Measurements from ENCODE around the gene FMNL3. TPM values are rescaled to one million over a fixed set of nuclear protein-coding genes. Genes with fewer than 3 reads are reported as not detected.

FMNL3 gene
- total RNA-seq, 6 experiments from 2014 or later = 2.1 to 4.9 (median 2.9) TPM

DNA sequence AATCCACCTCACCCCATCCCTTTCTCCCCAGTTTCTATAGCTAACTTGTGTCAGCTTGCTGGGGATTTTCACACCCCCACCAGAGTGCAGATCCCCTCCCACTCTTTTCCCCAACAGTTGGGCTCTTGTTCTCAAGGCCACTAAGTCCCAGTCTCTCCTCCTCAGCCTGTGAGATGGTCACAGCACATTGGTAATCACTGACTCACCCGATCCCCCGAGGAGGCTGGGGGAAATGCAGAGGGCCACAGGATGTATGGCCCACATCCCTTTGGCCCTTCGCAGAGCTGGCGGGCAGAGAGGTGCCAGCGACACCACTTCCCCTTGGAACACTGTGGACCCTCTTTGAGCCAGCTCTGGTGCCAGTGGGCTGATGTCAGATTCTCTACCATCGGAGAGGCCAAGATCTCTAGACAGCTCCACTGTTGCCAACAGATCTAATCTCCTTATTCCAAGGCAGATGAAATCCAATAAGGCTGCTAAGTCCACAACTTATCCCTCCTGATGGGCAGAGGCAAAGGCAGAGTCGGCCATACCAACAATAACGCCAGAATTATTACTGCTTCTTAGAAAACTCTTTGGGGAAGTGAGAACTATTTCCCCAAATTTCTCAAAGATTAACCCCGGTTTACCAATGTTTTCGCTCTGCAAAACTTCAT, 1.6 kb downstream of the FMNL3 start:
- intact Hi-C loops (cut with DNase I) = loop anchor here (5.0 kb wide), 1 partner anchor 63 kb away; no protein-coding TSS in a partner anchor
- H3K36me3 ChIP-seq = no peaks in the 10 kb centered on the region
- peak in 1 of 4 donors; percentile 3 for ATAC-seq
- WGBS (ENCODE audit: insufficient coverage, low coverage, low lambda C conversion rate, missing lambda C conversion rate) = 40% methylated on average over 6 of the region's 10 CpGs
- H3K9me3 ChIP-seq = no peaks in the 10 kb centered on the region
- TF ChIP-seq, protein P1, sequence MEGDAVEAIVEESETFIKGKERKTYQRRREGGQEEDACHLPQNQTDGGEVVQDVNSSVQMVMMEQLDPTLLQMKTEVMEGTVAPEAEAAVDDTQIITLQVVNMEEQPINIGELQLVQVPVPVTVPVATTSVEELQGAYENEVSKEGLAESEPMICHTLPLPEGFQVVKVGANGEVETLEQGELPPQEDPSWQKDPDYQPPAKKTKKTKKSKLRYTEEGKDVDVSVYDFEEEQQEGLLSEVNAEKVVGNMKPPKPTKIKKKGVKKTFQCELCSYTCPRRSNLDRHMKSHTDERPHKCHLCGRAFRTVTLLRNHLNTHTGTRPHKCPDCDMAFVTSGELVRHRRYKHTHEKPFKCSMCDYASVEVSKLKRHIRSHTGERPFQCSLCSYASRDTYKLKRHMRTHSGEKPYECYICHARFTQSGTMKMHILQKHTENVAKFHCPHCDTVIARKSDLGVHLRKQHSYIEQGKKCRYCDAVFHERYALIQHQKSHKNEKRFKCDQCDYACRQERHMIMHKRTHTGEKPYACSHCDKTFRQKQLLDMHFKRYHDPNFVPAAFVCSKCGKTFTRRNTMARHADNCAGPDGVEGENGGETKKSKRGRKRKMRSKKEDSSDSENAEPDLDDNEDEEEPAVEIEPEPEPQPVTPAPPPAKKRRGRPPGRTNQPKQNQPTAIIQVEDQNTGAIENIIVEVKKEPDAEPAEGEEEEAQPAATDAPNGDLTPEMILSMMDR (IDR thresholded peaks at IDR 0.05) = no peak
- TF ChIP-seq POLR2A (IDR thresholded peaks at IDR 0.05) = no peak
- peak in 2 of 3 donors; percentile 30 to 46 for DNase-seq
- H3K27ac ChIP-seq = peak overlapping the region in 2 of 3 donors; percentile 13 to 88
- H3K27me3 ChIP-seq = no peaks in the 10 kb centered on the region
- no peaks in the 10 kb centered on the region for H3K4me1 ChIP-seq
- peak overlapping the region; percentile 52 to 68 (median 63) for H3K4me3 ChIP-seq

DNA sequence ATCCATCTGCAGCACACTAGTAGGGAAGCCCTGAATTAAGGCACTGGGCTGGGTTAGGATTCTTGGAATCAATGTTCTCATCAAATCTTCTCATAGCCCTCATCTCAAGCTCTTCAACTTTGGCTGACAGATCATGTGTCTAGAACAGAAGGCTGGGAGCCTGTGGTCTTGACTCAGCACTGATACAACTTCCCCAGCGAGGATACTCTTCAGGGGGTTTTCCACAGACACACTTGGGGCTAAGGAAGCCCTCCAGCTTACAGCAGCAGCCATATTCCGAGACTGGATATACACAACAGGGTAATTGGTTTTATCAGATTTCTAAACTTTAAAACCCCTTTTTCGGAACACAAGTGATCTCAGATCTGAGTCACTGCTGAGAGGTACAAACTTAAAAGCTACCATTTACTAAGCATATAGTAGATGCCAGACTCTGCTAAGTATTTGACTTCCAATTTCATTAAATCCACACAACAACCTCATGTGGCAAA, 3.5 kb downstream of the FMNL3 start:
- H3K4me1 ChIP-seq = no peaks in the 10 kb centered on the region
- no peak overlapping the region for H3K27ac ChIP-seq
- H3K9me3 ChIP-seq = no peaks in the 10 kb centered on the region
- ATAC-seq = no peak
- no peak overlapping the region for H3K4me3 ChIP-seq
- H3K36me3 ChIP-seq = no peaks in the 10 kb centered on the region
- TF ChIP-seq, protein P1 (IDR thresholded peaks at IDR 0.05) = no peak
- no peak for TF ChIP-seq POLR2A (IDR thresholded peaks at IDR 0.05)
- WGBS (ENCODE audit: insufficient coverage, low coverage, low lambda C conversion rate, missing lambda C conversion rate) = 47% methylated on average over 3 of the region's 3 CpGs
- DNase-seq = no peak
- intact Hi-C loops (cut with DNase I) = no loop called here
- no peaks in the 10 kb centered on the region for H3K27me3 ChIP-seq

DNA sequence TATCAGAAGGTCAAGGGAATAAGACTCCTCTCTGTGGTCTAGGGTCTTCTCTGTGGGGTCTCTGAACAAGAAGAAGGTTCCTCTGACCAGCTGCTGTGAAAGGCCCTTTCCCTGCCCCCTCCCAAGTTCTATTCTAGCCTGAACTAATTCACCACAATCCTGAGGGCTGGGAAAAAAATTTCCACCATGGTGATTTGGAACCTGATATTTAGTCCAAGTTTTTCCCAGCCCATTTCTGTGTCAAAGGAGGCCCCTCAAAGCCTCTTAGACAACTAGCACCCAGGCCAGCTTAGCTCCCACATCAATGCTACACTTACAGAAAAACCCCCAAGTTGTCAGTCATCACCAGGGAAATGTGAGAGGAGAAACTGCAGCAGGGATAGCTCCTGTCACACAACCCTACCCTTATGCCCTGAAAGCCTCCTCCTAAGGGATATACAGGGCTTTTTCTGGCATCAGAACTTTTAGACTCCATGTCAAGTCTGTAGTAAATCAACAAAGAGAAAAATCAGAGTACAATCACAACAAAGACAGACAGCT, 4.5 kb downstream of the FMNL3 start:
- Histone ChIP-seq H3K9me3 (no peaks in the 10 kb centered on the region), H3K4me1 (no peaks in the 10 kb centered on the region), H3K36me3 (no peaks in the 10 kb centered on the region), H3K27ac (no peak overlapping the region), H3K27me3 (no peaks in the 10 kb centered on the region), H3K4me3 (no peak overlapping the region)
- DNase-seq = no peak
- no peak for ATAC-seq
- TF ChIP-seq POLR2A (IDR thresholded peaks at IDR 0.05) = no peak
- TF ChIP-seq, protein P1 (IDR thresholded peaks at IDR 0.05) = no peak
- intact Hi-C loops (cut with DNase I) = no loop called here

DNA sequence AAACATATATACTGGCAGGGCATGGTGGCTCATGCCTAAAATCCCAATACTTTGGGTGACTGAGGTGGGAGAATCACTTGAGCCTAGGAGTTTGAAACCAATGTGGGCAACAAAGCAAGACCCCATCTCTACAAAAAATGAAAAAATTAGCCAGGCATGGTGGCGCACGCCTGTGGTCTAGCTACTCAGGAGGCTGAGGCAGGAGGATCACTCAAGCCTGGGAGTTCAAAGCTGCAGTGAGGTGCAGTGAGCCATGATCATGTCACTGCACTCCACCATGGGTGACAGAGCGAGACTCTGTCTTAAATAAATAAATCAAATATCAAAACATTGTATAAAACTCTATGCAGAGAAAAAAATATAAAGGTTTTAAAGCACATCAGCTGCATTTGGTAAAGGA, 5.2 kb downstream of the FMNL3 start:
- H3K27ac ChIP-seq = no peak overlapping the region

More for the DNA sequence above, 5.2 kb downstream of the FMNL3 start:
- no peak for DNase-seq
- intact Hi-C loops (cut with DNase I) = no loop called here
- no peaks in the 10 kb centered on the region for H3K4me1 ChIP-seq
- ATAC-seq = no peak
- no peaks in the 10 kb centered on the region for H3K36me3 ChIP-seq
- H3K9me3 ChIP-seq = no peaks in the 10 kb centered on the region
- no peak overlapping the region for H3K4me3 ChIP-seq
- TF ChIP-seq POLR2A (IDR thresholded peaks at IDR 0.05) = no peak
- TF ChIP-seq, protein P1 (IDR thresholded peaks at IDR 0.05) = no peak
- 82% methylated on average over 3 of the region's 3 CpGs for WGBS (ENCODE audit: insufficient coverage, low coverage, low lambda C conversion rate, missing lambda C conversion rate)
- H3K27me3 ChIP-seq = no peaks in the 10 kb centered on the region

Data from right lobe of liver (tissue), 6 donors.